ENCODE results near the gene LDLRAD3.

GRCh38 chr11:35994421-35994820 is 50.6 kb downstream of the LDLRAD3 start:
- no peak for TF ChIP-seq CTCF (IDR thresholded peaks at IDR 0.05)
- TF ChIP-seq POLR2AphosphoS5 (IDR thresholded peaks at IDR 0.05; ENCODE audit: low read depth, low read length) = no peak
- no peak for TF ChIP-seq SIN3A (IDR thresholded peaks at IDR 0.05; ENCODE audit: borderline replicate concordance, insufficient read depth, low read depth, low read length)

Data from Panc1 (cell line).